Muscle of arm (tissue), 14 donors: ENCODE results near the gene SCGN. TPM values are rescaled to one million over a fixed set of nuclear protein-coding genes. Genes with fewer than 3 reads are reported as not detected.

ENCODE experiments used
- DNase-seq: peaks from one replicate; pipeline ENCODE4 v3.0.0-alpha.2; 2013
- long read RNA-seq, 11 donors: transcript quantifications; one replicate each; lab custom pipeline, GENCODE V29; 2026
- polyA plus RNA-seq, 12 donors: library from polyadenylated mRNA; unstranded; fragments of 120-200 nt; gene quantifications; one replicate each; pipeline ENCODE4 v1.2.1, GENCODE V29; 2013; ENCODE audit not compliant: insufficient read length in 12 of 12

SCGN gene, protein sequence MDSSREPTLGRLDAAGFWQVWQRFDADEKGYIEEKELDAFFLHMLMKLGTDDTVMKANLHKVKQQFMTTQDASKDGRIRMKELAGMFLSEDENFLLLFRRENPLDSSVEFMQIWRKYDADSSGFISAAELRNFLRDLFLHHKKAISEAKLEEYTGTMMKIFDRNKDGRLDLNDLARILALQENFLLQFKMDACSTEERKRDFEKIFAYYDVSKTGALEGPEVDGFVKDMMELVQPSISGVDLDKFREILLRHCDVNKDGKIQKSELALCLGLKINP
- 1 to 10 TPM in 1 of 12 donors, under 1 TPM in 4, not detected in 7; 0.12 to 8.9 (median 0.19) TPM for polyA plus RNA-seq
- long read RNA-seq, donor 1, transcript SCGN-202 (11 exons, 1,447 nt) = major isoform, 46 of 195 reads
- long read RNA-seq, donor 1, partial matches to known transcripts = 149 of 195 reads
- long read RNA-seq, donor 1, other reads (novel, unspliced or antisense) = 0 of 195 reads
- long read RNA-seq, donor 2 = 0 reads
- long read RNA-seq, donor 3 = 0 reads
- long read RNA-seq, donor 4 = 0 reads
- long read RNA-seq, donor 5 = 0 reads
- long read RNA-seq, donor 6 = 0 reads
- long read RNA-seq, donor 7 = 0 reads
- long read RNA-seq, donor 8 = 0 reads
- long read RNA-seq, donor 9 = 0 reads
- long read RNA-seq, donor 10 = 0 reads
- long read RNA-seq, donor 11 = 0 reads

GRCh38 chr6:25652007-25652515 lies at the start of gene SCGN:
Gene SCGN, plus strand, starts transcription at chr6:25652215. Its CDS starts 189 bp downstream, at chr6:25652404.
- peak; percentile 76 for DNase-seq

DNA sequence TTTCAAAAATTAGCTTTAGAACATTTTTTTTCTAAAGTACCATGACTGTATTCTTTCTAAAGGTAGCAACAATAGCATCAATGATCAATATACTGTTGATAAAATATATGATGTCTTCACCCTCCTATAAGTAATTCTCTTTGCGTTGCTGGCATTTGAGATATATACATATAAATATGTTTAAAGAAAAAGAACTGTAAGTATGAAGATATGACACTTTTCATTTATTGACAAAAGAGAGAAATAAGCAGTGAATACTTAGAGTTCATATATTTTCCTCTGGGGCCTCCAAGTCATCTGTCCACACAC lies 49.4 kb upstream of the SCGN start:
- no peak for DNase-seq

- no peak for DNase-seq
Measured at GRCh38 chr6:25603251-25603650, 48.8 kb upstream of the SCGN start.

DNA sequence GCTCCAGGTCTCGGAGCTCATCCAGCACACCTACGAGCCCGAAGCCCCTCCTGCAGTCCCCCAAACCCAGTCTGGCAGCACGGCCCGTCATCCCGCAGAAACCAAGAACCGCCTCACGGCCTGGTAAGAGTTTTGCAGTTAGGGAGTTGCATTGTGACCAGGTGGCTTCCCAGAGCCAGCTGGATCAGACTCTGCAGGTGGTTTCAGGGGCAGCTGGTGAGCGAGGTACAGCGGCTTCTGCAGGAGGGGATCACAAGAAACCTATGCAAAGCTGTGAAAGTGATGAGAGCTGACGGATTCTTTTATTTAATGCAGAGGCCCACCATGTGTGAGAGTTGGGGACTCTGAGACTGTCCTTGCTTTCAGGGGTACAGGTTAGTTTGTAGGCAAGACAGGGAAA lies 45.9 kb upstream of the SCGN start:
- no peak for DNase-seq

GRCh38 chr6:25608558-25609174 lies 43.3 kb upstream of the SCGN start:
- no peak for DNase-seq

GRCh38 chr6:25612666-25613065 lies 39.3 kb upstream of the SCGN start:
- DNase-seq = no peak

DNA sequence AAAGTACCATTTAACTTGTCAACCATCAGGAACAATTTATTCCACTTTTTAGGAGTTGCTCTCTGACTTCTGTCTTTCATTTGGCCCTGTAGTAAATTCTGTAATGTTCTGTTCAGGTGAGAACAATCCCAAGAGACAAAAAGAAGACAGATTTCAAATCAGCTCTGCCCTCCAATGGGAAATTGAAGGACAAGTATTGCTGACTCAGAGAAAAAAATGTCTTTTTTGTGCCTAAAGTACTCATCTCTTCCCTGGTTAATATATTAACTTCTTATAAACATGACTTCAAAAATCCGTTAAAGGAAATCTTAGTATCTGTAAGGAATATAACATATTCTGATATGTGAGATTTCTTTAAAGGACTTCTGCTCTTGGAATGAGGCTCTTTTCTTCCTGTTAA lies 38.6 kb upstream of the SCGN start:
- DNase-seq = no peak

DNA sequence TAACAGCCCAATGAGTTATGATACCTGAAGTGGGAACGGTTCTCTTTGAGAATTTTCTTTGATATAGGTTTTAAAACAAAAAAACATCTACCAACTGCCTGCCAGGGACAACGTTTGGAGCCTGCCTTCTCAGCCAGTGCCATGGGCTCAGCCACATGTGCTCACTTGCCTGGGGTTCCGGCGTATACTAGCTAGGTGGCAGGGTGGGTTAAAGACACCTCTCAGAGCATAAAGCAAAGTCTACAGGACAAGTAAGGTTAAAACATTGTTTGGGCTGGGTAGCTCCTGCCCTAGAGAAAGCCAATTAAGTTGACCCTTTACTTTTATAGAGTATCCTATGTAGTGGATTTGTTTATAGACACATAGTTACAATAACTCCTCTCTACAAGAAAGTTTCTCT lies 38.0 kb upstream of the SCGN start:
- no peak for DNase-seq

DNA sequence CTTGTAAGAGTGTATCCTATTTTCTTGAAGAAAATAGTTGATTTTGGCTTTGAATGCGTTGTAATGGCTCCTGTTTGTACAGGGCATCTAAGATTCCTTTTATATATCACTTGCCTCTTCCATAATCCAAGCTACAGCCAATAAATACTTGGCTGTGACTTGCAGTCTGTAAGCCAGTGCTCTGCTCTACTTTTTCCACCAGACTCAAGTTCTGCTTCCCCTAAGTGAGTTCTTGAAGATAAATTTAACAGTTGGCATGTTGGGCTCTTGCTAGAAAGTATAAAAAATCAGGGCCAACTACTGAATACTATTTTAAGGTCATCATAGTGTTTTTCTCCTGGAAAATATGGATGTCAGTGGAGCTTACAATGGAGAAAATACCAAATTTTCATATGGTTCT lies 36.5 kb upstream of the SCGN start:
- DNase-seq = no peak

GRCh38 chr6:25617997-25618396 lies 34.0 kb upstream of the SCGN start:
- DNase-seq = no peak

DNA sequence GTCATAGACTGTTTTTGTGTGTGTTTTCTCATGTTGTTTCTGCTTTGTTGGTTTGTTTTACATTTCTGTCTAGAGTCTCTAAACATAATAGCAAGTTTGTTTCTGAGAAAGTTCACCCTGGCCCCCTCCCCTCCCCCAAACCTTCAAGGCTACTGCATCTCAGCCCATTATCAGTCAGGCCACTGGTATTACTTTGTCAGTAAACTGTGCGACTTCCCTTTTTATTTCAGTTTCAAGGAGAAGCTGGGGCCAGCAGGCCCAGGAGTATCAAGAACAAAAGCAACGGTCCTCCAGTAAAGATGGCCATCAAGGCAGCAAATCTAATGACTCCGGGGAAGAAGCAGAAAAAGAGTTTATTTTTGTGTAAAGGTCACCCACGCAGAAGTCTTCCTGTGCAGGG lies 32.8 kb upstream of the SCGN start:
- DNase-seq = no peak

DNA sequence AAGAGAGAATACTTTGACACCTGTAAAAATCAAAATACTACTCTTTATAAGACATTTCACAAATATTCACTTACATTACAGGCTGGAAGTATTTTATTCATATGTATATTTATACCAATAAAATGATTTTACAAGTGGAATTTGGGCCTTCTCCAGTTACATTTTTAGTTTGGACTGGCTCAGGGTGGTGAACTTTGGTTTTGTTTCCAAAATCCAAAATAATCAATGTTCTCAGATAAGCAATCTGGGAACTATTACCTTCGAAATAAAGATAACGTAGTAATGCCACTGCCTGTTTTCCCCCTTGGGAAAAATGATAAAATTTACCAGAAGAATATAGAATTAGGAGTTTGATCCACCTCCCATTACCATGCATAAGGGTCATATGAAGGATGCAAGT lies 31.6 kb upstream of the SCGN start:
- no peak for DNase-seq

DNA sequence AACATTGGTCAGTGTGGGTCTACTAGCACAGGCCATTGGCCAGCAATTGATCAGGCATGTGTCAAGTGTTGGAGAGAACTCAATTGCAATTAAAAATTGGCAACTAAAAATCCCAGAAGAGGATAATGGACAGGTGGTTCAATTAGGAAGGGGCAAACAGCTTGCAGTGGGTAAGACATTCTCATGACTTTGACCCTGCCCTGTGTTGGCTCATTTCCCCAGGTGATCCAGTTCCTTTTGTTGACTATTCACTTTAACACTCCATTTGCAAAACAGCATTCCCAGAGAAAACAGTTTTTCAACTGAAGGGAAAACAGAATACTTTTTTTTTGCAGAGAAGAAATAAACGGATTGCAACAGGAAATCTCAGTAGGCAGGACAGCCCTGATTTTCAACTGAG lies 28.9 kb upstream of the SCGN start:
- no peak for DNase-seq

DNA sequence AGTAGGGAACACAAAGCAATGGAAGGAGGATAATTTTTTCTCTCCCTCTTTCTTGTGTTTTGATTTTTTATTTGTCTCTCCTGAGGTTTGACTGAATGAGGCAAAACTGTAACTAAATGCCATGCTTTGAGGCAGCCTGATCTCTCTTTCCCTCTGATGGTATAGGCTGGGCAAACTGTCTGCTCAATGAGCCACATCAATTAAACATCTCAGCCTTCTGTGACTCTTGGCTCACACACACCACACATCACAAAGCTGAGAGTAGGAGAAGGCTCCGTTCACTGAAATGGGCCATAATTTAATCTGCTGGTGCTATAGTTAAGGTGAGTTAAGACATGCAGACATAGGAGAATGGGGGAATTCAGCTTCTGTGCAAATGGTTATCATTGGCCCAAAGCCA lies 28.1 kb upstream of the SCGN start:
- DNase-seq = no peak

DNA sequence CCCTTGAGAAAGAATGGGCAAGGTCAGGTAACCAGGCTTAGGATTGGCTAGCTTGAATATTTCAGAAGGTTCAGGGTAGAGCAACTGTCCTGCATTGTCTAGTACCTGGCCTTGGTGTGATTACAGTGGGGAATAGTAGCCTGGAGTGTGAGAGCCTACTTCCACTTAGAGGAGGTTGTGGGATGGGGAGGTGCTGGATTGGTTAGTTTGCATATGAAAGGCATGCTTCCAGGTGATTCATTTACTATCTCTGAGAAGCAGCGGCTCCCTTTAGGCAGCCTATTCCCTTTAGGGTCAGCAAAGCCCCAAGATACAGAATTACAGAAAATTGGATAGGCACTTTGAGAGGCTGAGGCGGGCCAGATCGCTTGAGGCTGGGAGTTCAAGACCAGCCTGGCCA lies 25.0 kb upstream of the SCGN start:
- DNase-seq = no peak

- no peak for DNase-seq
Measured at GRCh38 chr6:25628471-25629197, 23.4 kb upstream of the SCGN start.

- no peak for DNase-seq
Measured at GRCh38 chr6:25629198-25629576, 22.8 kb upstream of the SCGN start.

- no peak for DNase-seq
Measured at GRCh38 chr6:25630508-25631278, 21.3 kb upstream of the SCGN start.

DNA sequence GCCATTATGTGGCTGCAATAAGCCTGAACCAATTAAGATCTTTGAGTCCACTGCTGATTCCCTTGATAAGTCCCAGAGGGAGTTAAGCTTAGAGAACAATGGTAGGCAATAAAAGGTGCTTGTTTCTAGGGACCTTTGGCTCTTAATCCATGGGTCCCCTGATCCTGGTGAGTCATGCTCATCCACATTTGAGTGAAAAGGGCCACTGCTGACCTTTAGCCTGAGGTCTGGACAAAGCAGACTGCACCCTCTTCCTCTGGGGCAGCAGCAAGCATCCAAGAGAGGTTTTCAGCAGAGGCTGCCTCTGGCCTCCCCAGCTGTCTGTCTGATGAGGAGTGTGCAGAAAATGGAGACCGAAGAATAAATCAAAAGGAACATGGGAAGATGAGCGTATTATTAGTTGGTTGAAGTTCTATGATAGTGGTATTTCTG lies 16.1 kb upstream of the SCGN start:
- DNase-seq = no peak

- no peak for DNase-seq
Measured at GRCh38 chr6:25637211-25637610, 14.8 kb upstream of the SCGN start.

GRCh38 chr6:25637960-25638434 lies 14.0 kb upstream of the SCGN start:
- no peak for DNase-seq
